Trophoblast cell (in vitro differentiated cells and primary cell): ENCODE results near the gene CCDC146.
"Not testable (repeated sequence)": the region's sequence is repeated elsewhere in the genome, so short reads cannot be mapped to it uniquely, and the experiment has no call there.

Source experiments
- DNase-seq, 2 donors: peaks; one replicate each; pipeline ENCODE4 v3.0.0-alpha.2; 2016
- H2AFZ ChIP-seq: 2 replicates; pipeline ENCODE4 v1.6.1; 2013; ENCODE audit warnings: low read length, moderate library complexity, mild to moderate bottlenecking; ENCODE audit not compliant: insufficient read depth, poor library complexity
- H2AK5ac ChIP-seq: 2 replicates; pipeline ENCODE4 v1.6.1; 2013; ENCODE audit warnings: mild to moderate bottlenecking, low read length
- H2BK120ac ChIP-seq: 2 replicates; pipeline ENCODE4 v1.6.1; 2013; ENCODE audit warnings: low read length, mild to moderate bottlenecking, moderate library complexity; ENCODE audit not compliant: insufficient read depth, poor library complexity
- H2BK12ac ChIP-seq: 2 replicates; pipeline ENCODE4 v1.6.1; 2013; ENCODE audit warnings: mild to moderate bottlenecking, low read length, moderate library complexity
- H2BK5ac ChIP-seq: 2 replicates; pipeline ENCODE4 v1.6.1; 2013; ENCODE audit warnings: low read length, low read depth, moderate library complexity, mild to moderate bottlenecking; ENCODE audit not compliant: poor library complexity
- H3K14ac ChIP-seq: 2 replicates; pipeline ENCODE4 v1.6.1; 2013; ENCODE audit warnings: mild to moderate bottlenecking, low read length
- H3K18ac ChIP-seq: 2 replicates; pipeline ENCODE4 v1.6.1; 2013; ENCODE audit warnings: mild to moderate bottlenecking, low read length
- H3K23ac ChIP-seq: 2 replicates; pipeline ENCODE4 v1.6.1; 2013; ENCODE audit warnings: low read length
- H3K27ac ChIP-seq: 2 replicates; pipeline ENCODE4 v1.5.1; 2013; ENCODE audit warnings: low read depth, mild to moderate bottlenecking, inconsistent platforms, low read length, moderate library complexity
- H3K27me3 ChIP-seq: 2 replicates; pipeline ENCODE4 v1.6.1; 2013; ENCODE audit warnings: inconsistent platforms, mild to moderate bottlenecking, low read length, moderate library complexity; ENCODE audit not compliant: insufficient read depth
- H3K36me3 ChIP-seq, 2 experiments: 1 replicate in 1 of 2; 2 replicates in 1 of 2; pipeline ENCODE4 v1.6.1; 2013; ENCODE audit warnings: low read length in 2 of 2, mild to moderate bottlenecking in 2 of 2, moderate library complexity in 1 of 2; ENCODE audit not compliant: insufficient read depth in 2 of 2, control insufficient read depth in 1 of 2
- H3K4ac ChIP-seq: 2 replicates; pipeline ENCODE4 v1.6.1; 2013; ENCODE audit warnings: low read depth, mild to moderate bottlenecking, low read length, moderate library complexity
- H3K4me1 ChIP-seq, 2 experiments: 1 replicate in 1 of 2; 2 replicates in 1 of 2; pipeline ENCODE4 v1.6.1; 2013; ENCODE audit warnings: low read length in 2 of 2, mild to moderate bottlenecking in 2 of 2, moderate library complexity in 1 of 2; ENCODE audit not compliant: insufficient read depth in 2 of 2, control insufficient read depth in 1 of 2
- H3K4me2 ChIP-seq: 2 replicates; pipeline ENCODE4 v1.6.1; 2013; ENCODE audit warnings: inconsistent platforms, mild to moderate bottlenecking, low read length, moderate library complexity
- H3K4me3 ChIP-seq: 2 replicates; pipeline ENCODE4 v1.5.1; 2013; ENCODE audit warnings: mild to moderate bottlenecking, low read depth, low read length, inconsistent platforms
- H3K79me1 ChIP-seq: one replicate; pipeline ENCODE4 v1.6.1; 2013; ENCODE audit warnings: low read length
- H3K79me2 ChIP-seq: 2 replicates; pipeline ENCODE4 v1.6.1; 2013; ENCODE audit warnings: low read length, mild to moderate bottlenecking; ENCODE audit not compliant: control insufficient read depth, insufficient read depth, poor library complexity
- H3K9ac ChIP-seq: 2 replicates; pipeline ENCODE4 v1.6.1; 2013; ENCODE audit warnings: mild to moderate bottlenecking, low read length
- H3K9me3 ChIP-seq: 2 replicates; pipeline ENCODE4 v1.6.1; 2013; ENCODE audit warnings: low read depth, mild to moderate bottlenecking, control low read depth, inconsistent platforms, low read length; ENCODE audit not compliant: insufficient read depth
- H4K12ac ChIP-seq: 2 replicates; pipeline ENCODE4 v1.6.1; 2013; ENCODE audit warnings: low read depth, mild to moderate bottlenecking, low read length, moderate library complexity
- H4K8ac ChIP-seq: 2 replicates; pipeline ENCODE4 v1.6.1; 2013; ENCODE audit warnings: low read depth, mild to moderate bottlenecking, low read length, moderate library complexity
- H4K91ac ChIP-seq: one replicate; pipeline ENCODE4 v1.6.1; 2013; ENCODE audit warnings: low read depth, mild to moderate bottlenecking, low read length, moderate library complexity
- WGBS: extraction: QIAGEN DNeasy Blood & Tissue Kit; methylation state at CpG from one replicate; pipeline ENCODE4 v1.1.7; 2013; ENCODE audit warnings: missing lambda C conversion rate; ENCODE audit not compliant: insufficient read length, insufficient coverage; ENCODE audit errors: extremely low coverage; 5-methylcytosine and 5-hydroxymethylcytosine counted together

The CCDC146 gene

GRCh38 chr7:77330169-77330882 lies 207.9 kb downstream of the CCDC146 start:
- H3K27me3 ChIP-seq = no peaks in the 10 kb centered on the region
- H3K79me2 ChIP-seq = no peaks in the 10 kb centered on the region
- H3K9me3 ChIP-seq = no peaks in the 10 kb centered on the region
- H3K4me2 ChIP-seq = no peak overlapping the region
- no peak overlapping the region for H2AFZ ChIP-seq
- H3K79me1 ChIP-seq = no peaks in the 10 kb centered on the region
- no peak overlapping the region for H3K9ac ChIP-seq
- no peaks in the 10 kb centered on the region for H3K36me3 ChIP-seq
- H3K18ac ChIP-seq = no peak overlapping the region
- H4K8ac ChIP-seq = no peak overlapping the region
- no peak overlapping the region for H2AK5ac ChIP-seq
- no peak for DNase-seq
- H3K27ac ChIP-seq = no peak overlapping the region
- H3K4me1 ChIP-seq = peaks cover 6 to 18% of the 10 kb centered on the region in 2 experiments
- H4K12ac ChIP-seq = no peak overlapping the region
- H3K4me3 ChIP-seq = no peak overlapping the region
- H4K91ac ChIP-seq = no peak overlapping the region
- no peak overlapping the region for H3K23ac ChIP-seq
- H3K14ac ChIP-seq = no peak overlapping the region
- no peak overlapping the region for H3K4ac ChIP-seq
- H2BK5ac ChIP-seq = no peak overlapping the region
- WGBS = no CpG with 5 or more reads among the region's 6 CpGs
- H2BK12ac ChIP-seq = no peak overlapping the region
- no peak overlapping the region for H2BK120ac ChIP-seq

- peak; percentile 72 to 91 for DNase-seq
- Histone ChIP-seq H3K27me3 (no peaks in the 10 kb centered on the region), H2AFZ (no peak overlapping the region), H3K14ac (no peak overlapping the region), H3K36me3 (no peaks in the 10 kb centered on the region), H3K4me1 (peaks cover 3 to 9% of the 10 kb centered on the region in 2 experiments), H4K12ac (no peak overlapping the region), H2BK120ac (no peak overlapping the region), H3K27ac (no peak overlapping the region), H3K9me3 (no peaks in the 10 kb centered on the region), H4K91ac (no peak overlapping the region), H4K8ac (no peak overlapping the region), H3K23ac (no peak overlapping the region), H3K79me1 (no peaks in the 10 kb centered on the region), H2BK12ac (no peak overlapping the region), H3K79me2 (no peaks in the 10 kb centered on the region), H2BK5ac (no peak overlapping the region), H3K4me3 (no peak overlapping the region), H3K4ac (no peak overlapping the region), H3K18ac (no peak overlapping the region), H2AK5ac (no peak overlapping the region), H3K4me2 (no peak overlapping the region), H3K9ac (no peak overlapping the region)
- WGBS = no CpG with 5 or more reads among the region's 3 CpGs
Measured at GRCh38 chr7:77331938-77332695, 209.7 kb downstream of the CCDC146 start.

- H2BK5ac ChIP-seq, H4K91ac ChIP-seq, H3K79me2 ChIP-seq, H3K79me1 ChIP-seq, H3K4me1 ChIP-seq, H2BK120ac ChIP-seq, H2AK5ac ChIP-seq, H4K12ac ChIP-seq, H3K27me3 ChIP-seq, H3K4ac ChIP-seq, H3K27ac ChIP-seq, H2AFZ ChIP-seq, H3K9me3 ChIP-seq, H3K4me3 ChIP-seq, DNase-seq, H4K8ac ChIP-seq, H3K18ac ChIP-seq, H3K9ac ChIP-seq, H3K36me3 ChIP-seq, H3K23ac ChIP-seq, H3K4me2 ChIP-seq, H3K14ac ChIP-seq, H2BK12ac ChIP-seq: not testable (repeated sequence)
- WGBS = no CpG with 5 or more reads among the region's 2 CpGs
Measured at GRCh38 chr7:77334039-77334438, 211.6 kb downstream of the CCDC146 start.

GRCh38 chr7:77335581-77335980 lies 213.2 kb downstream of the CCDC146 start:
- no peak overlapping the region for H3K27ac ChIP-seq
- no peak overlapping the region for H2BK120ac ChIP-seq
- no peak overlapping the region for H4K12ac ChIP-seq
- H3K9me3 ChIP-seq = no peaks in the 10 kb centered on the region
- no peak overlapping the region for H3K23ac ChIP-seq
- H4K91ac ChIP-seq = no peak overlapping the region
- H3K36me3 ChIP-seq = no peaks in the 10 kb centered on the region
- H3K18ac ChIP-seq = no peak overlapping the region
- H2AK5ac ChIP-seq = no peak overlapping the region
- H3K4me2 ChIP-seq = no peak overlapping the region
- H3K79me2 ChIP-seq = no peaks in the 10 kb centered on the region
- no peaks in the 10 kb centered on the region for H3K79me1 ChIP-seq
- H3K4me1 ChIP-seq = peaks cover 0 to 2% of the 10 kb centered on the region in 2 experiments
- no peak overlapping the region for H2BK5ac ChIP-seq
- H3K27me3 ChIP-seq = no peaks in the 10 kb centered on the region
- no peak overlapping the region for H3K14ac ChIP-seq
- no peak overlapping the region for H3K4ac ChIP-seq
- no peak overlapping the region for H3K4me3 ChIP-seq
- no peak overlapping the region for H2BK12ac ChIP-seq
- no peak for DNase-seq
- H4K8ac ChIP-seq = no peak overlapping the region
- no peak overlapping the region for H3K9ac ChIP-seq
- H2AFZ ChIP-seq = no peak overlapping the region
